Fibroblast of lung (primary cell): ENCODE measurements around the gene HPN. TPM values are rescaled to one million over a fixed set of nuclear protein-coding genes. Genes with fewer than 3 reads are reported as not detected.

Experiments used
- DNase-seq, 2 donors: peaks; one replicate each; pipeline versions ENCODE4 v3.0.0 to v3.0.0-alpha.2; 2010; ENCODE audit warnings: low read depth in 2 of 2
- H2AFZ ChIP-seq: 2 replicates; pipeline ENCODE4 v1.5.1; 2012; ENCODE audit warnings: low read length, control low read depth, inconsistent platforms
- H3K27ac ChIP-seq: 2 replicates; pipeline ENCODE4 v1.5.1; 2011; ENCODE audit warnings: low read length, control low read depth; ENCODE audit not compliant: insufficient read depth
- H3K27me3 ChIP-seq: 2 replicates; pipeline ENCODE4 v1.5.1; 2011; ENCODE audit warnings: mild to moderate bottlenecking, low read length; ENCODE audit not compliant: control insufficient read depth, insufficient read depth
- H3K36me3 ChIP-seq: 2 replicates; pipeline ENCODE4 v1.5.1; 2011; ENCODE audit warnings: low read length; ENCODE audit not compliant: control insufficient read depth, insufficient read depth
- H3K4me1 ChIP-seq: 2 replicates; pipeline ENCODE4 v1.5.1; 2011; ENCODE audit warnings: low read length; ENCODE audit not compliant: control insufficient read depth, insufficient read depth; ENCODE audit errors: extremely low read depth
- H3K4me2 ChIP-seq: 2 replicates; pipeline ENCODE4 v1.5.1; 2011; ENCODE audit warnings: low read length, control low read depth; ENCODE audit not compliant: insufficient read depth; ENCODE audit errors: extremely low read depth
- H3K4me3 ChIP-seq, 4 experiments: fragments of 200-600 bp in 1 of 4; sonication (generic) in 1 of 4; replicated peaks in 1 of 4; 2 replicates each; pipeline ENCODE4 v1.5.1; 2011 to 2016; ENCODE audit warnings: low read length in 4 of 4, low read depth in 3 of 4, mild to moderate bottlenecking in 3 of 4, control low read depth in 2 of 4, inconsistent platforms in 1 of 4, mixed read lengths in 1 of 4; ENCODE audit not compliant: insufficient read depth in 1 of 4; ENCODE audit errors: control extremely low read depth in 1 of 4
- H3K79me2 ChIP-seq: 2 replicates; pipeline ENCODE4 v1.5.1; 2012; ENCODE audit warnings: mild to moderate bottlenecking, low read length, inconsistent platforms; ENCODE audit not compliant: control insufficient read depth, insufficient read depth
- H3K9ac ChIP-seq: 2 replicates; pipeline ENCODE4 v1.5.1; 2011; ENCODE audit warnings: mild to moderate bottlenecking, low read length, control low read depth; ENCODE audit not compliant: insufficient read depth
- H3K9me3 ChIP-seq: 2 replicates; pipeline ENCODE4 v1.5.1; 2012; ENCODE audit warnings: low read depth, low read length; ENCODE audit not compliant: control insufficient read depth, insufficient read depth
- H4K20me1 ChIP-seq: 2 replicates; pipeline ENCODE4 v1.5.1; 2011; ENCODE audit warnings: low read length; ENCODE audit not compliant: control insufficient read depth, insufficient read depth; ENCODE audit errors: extremely low read depth
- CTCF ChIP-seq, 2 donors: IDR thresholded peaks in 1 of 2; conservative IDR thresholded peaks in 1 of 2; 1 replicate in 1 of 2; 2 replicates in 1 of 2; pipeline ENCODE4 v1.5.1; 2011 to 2012; ENCODE audit warnings: low read length in 2 of 2, control low read depth in 1 of 2, inconsistent platforms in 1 of 2, low read depth in 1 of 2, mild to moderate bottlenecking in 1 of 2
- EZH2 ChIP-seq: IDR thresholded peaks from 2 replicates; pipeline ENCODE4 v1.5.1; 2012; ENCODE audit warnings: low read length, control low read depth, mild to moderate bottlenecking; ENCODE audit errors: missing control alignments
- polyA plus RNA-seq, 2 donors: library from polyadenylated mRNA; depleted of rRNA in 1 of 2; stranded (reverse) in 1 of 2; unstranded in 1 of 2; fragments of >200 nt; gene quantifications; 2 replicates each; pipeline ENCODE4 v1.2.1, GENCODE V29; 2011 to 2012; ENCODE audit warnings: missing spikeins in 1 of 2
- total RNA-seq: library from RNA; depleted of rRNA; stranded (reverse); fragments of >200 nt; gene quantifications from 2 replicates; pipeline ENCODE4 v1.2.1, GENCODE V29; 2014

HPN gene
- total and polyA plus RNA-seq, 2 donors (not counting 1 experiment from before 2014, with no cell fraction given): 0.33 TPM; not detected in 1

GRCh38 chr19:35110974-35111373 lies 69.5 kb downstream of the HPN start:
- Histone ChIP-seq H3K4me1 (no peaks in the 10 kb centered on the region), H3K9me3 (no peaks in the 10 kb centered on the region), H4K20me1 (no peaks in the 10 kb centered on the region), H3K4me2 (no peak overlapping the region), H3K27me3 (no peaks in the 10 kb centered on the region), H3K4me3 (no peak overlapping the region), H3K79me2 (no peaks in the 10 kb centered on the region), H3K36me3 (no peaks in the 10 kb centered on the region), H3K27ac (no peak overlapping the region), H2AFZ (no peak overlapping the region), H3K9ac (no peak overlapping the region)
- no peak for DNase-seq
- TF ChIP-seq CTCF (conservative IDR thresholded peaks at IDR 0.05 in 1 of 2, IDR thresholded peaks at IDR 0.05 in 1 of 2; ENCODE audit: low read depth in 1 of 2, low read length in 2 of 2) (no peak), EZH2 (no peak)

- TF ChIP-seq CTCF (conservative IDR thresholded peaks at IDR 0.05 in 1 of 2, IDR thresholded peaks at IDR 0.05 in 1 of 2; ENCODE audit: low read depth in 1 of 2, low read length in 2 of 2) (no peak), EZH2 (no peak)
- Histone ChIP-seq H2AFZ (no peak overlapping the region), H3K9me3 (no peaks in the 10 kb centered on the region), H3K79me2 (no peaks in the 10 kb centered on the region), H3K27ac (no peak overlapping the region), H3K36me3 (no peaks in the 10 kb centered on the region), H3K9ac (no peak overlapping the region), H3K4me1 (no peaks in the 10 kb centered on the region), H4K20me1 (no peaks in the 10 kb centered on the region), H3K4me2 (no peak overlapping the region), H3K27me3 (no peaks in the 10 kb centered on the region), H3K4me3 (no peak overlapping the region)
- DNase-seq: no peak
Measured at GRCh38 chr19:35112995-35113688, 71.6 kb downstream of the HPN start.

GRCh38 chr19:35114353-35115176 lies 73.0 kb downstream of the HPN start:
- Histone ChIP-seq H3K9ac (no peak overlapping the region), H3K27me3 (no peaks in the 10 kb centered on the region), H3K4me2 (no peak overlapping the region), H3K4me3 (peak overlapping the region in 1 of 4 experiments; percentile 44), H3K9me3 (no peaks in the 10 kb centered on the region), H2AFZ (no peak overlapping the region), H4K20me1 (no peaks in the 10 kb centered on the region), H3K27ac (no peak overlapping the region), H3K4me1 (no peaks in the 10 kb centered on the region), H3K79me2 (no peaks in the 10 kb centered on the region), H3K36me3 (no peaks in the 10 kb centered on the region)
- TF ChIP-seq CTCF (conservative IDR thresholded peaks at IDR 0.05 in 1 of 2, IDR thresholded peaks at IDR 0.05 in 1 of 2; ENCODE audit: low read depth in 1 of 2, low read length in 2 of 2): peak; percentile 99 to 100
- TF ChIP-seq EZH2: no peak
- DNase-seq: peak; percentile 29 to 48
